NT2/D1 (cell line): ENCODE data around the gene SMIM31.

Experiments used
- SUZ12 ChIP-seq: IDR thresholded peaks from 2 replicates; pipeline ENCODE4 v1.6.1; 2011; ENCODE audit not compliant: insufficient read length, insufficient read depth; ENCODE audit errors: extremely low read depth
- ZNF274 ChIP-seq: IDR thresholded peaks from 2 replicates; pipeline ENCODE4 v1.6.1; 2011; ENCODE audit warnings: mild to moderate bottlenecking, low read depth, low read length

DNA sequence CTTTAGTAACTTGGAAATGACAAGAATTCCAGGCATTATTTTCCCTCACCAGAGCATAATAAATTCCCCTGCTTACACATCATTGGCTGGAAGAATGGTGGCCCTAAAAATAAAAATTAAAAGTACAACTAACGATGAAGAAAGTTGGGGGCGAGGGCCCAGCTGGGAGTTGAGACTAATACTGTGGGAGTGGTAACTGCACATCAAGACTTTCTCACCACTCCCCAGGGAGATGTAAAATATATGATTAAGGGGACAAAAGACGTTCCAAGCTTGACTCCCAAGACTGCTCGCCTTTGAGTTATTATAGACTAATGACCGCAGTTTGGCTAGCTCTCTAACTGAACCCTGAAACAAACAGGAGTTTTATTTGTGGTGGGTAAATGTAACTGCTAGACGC, 30.0 kb downstream of the SMIM31 start:
- TF ChIP-seq ZNF274, result no peak
- no peak for TF ChIP-seq SUZ12
